Prostate gland (tissue), 2 donors: ENCODE results near the gene TNNC2. TPM values are rescaled to one million over a fixed set of nuclear protein-coding genes. Genes with fewer than 3 reads are reported as not detected.
A peak's percentile ranks its signal among the peaks of the same experiment; 100 is the strongest.

Experiments used
- DNase-seq: peaks from one replicate; pipeline ENCODE4 v3.0.0-alpha.2; 2019; ENCODE audit warnings: low spot score
- H3K27ac ChIP-seq, 2 donors: fragments of 200-600 bp; sonication (generic); 2 replicates each; pipeline ENCODE4 v1.5.1; 2017 to 2019
- H3K27me3 ChIP-seq: fragments of 200-600 bp; sonication (generic); replicated peaks from 2 replicates; pipeline ENCODE4 v1.5.1; 2019; ENCODE audit not compliant: insufficient read depth
- H3K36me3 ChIP-seq, 2 donors: fragments of 200-600 bp; sonication (generic); 1 replicate in 1 of 2; 2 replicates in 1 of 2; pipeline versions ENCODE4 v1.5.1 to v1.8.1; 2017 to 2019
- H3K4me1 ChIP-seq: fragments of 200-600 bp; sonication (generic); replicated peaks from 2 replicates; pipeline ENCODE4 v1.5.1; 2019
- H3K4me3 ChIP-seq, 2 donors: fragments of 200-600 bp; sonication (generic); 2 replicates each; pipeline ENCODE4 v1.5.1; 2017 to 2019
- H3K9me3 ChIP-seq: fragments of 200-600 bp; sonication (generic); 2 replicates; pipeline ENCODE4 v1.5.1; 2017
- CTCF ChIP-seq, 4 experiments: fragments of 200-600 bp in 2 of 4; fragments of 450-650 bp in 2 of 4; sonication (generic) in 2 of 4; IDR thresholded peaks; 1 replicate in 3 of 4; 2 replicates in 1 of 4; pipeline ENCODE4 v1.5.1; 2016 to 2019; ENCODE audit warnings: antibody characterized with exemption in 4 of 4, mild to moderate bottlenecking in 2 of 4, moderate library complexity in 2 of 4
- POLR2A ChIP-seq: fragments of 450-650 bp; IDR thresholded peaks from one replicate; pipeline ENCODE4 v1.6.1; 2016; ENCODE audit warnings: antibody characterized with exemption, mild to moderate bottlenecking
- POLR2AphosphoS5 ChIP-seq: sonication (generic); formaldehyde crosslinking; IDR thresholded peaks from one replicate; pipeline ENCODE4 v1.6.1; 2017; ENCODE audit warnings: antibody characterized with exemption
- WGBS: methylation state at CpG from one replicate; pipeline ENCODE4 v1.1.5; 2018; 5-methylcytosine and 5-hydroxymethylcytosine counted together
- intact Hi-C: fragments of 100-400 bp; cut with DNase I; formaldehyde crosslinking; loops from one replicate; pipeline ENCODE4 v1.14.2; 2022
- total RNA-seq, 2 donors: library from RNA; depleted of rRNA; stranded (reverse); fragments of >200 nt; gene quantifications; one replicate each; pipeline ENCODE4 v1.1.0, GENCODE V29; 2016

TNNC2 gene
- total RNA-seq, 2 donors from 2014 or later = 2.1 to 3.0 TPM

GRCh38 chr20:45782890-45783289 is 44.2 kb downstream of the TNNC2 start:
- Histone ChIP-seq H3K4me3 (no peak overlapping the region), H3K36me3 (no peaks in the 10 kb centered on the region), H3K4me1 (no peaks in the 10 kb centered on the region), H3K9me3 (no peaks in the 10 kb centered on the region), H3K27me3 (no peaks in the 10 kb centered on the region), H3K27ac (peak overlapping the region in 1 of 2 donors; percentile 7)
- intact Hi-C loops = no loop called here
- no peak for DNase-seq
- TF ChIP-seq POLR2AphosphoS5 (no peak), POLR2A (no peak), CTCF (IDR thresholded peaks at IDR 0.05) (no peak)
- WGBS = 62% methylated on average over 4 of the region's 4 CpGs

DNA sequence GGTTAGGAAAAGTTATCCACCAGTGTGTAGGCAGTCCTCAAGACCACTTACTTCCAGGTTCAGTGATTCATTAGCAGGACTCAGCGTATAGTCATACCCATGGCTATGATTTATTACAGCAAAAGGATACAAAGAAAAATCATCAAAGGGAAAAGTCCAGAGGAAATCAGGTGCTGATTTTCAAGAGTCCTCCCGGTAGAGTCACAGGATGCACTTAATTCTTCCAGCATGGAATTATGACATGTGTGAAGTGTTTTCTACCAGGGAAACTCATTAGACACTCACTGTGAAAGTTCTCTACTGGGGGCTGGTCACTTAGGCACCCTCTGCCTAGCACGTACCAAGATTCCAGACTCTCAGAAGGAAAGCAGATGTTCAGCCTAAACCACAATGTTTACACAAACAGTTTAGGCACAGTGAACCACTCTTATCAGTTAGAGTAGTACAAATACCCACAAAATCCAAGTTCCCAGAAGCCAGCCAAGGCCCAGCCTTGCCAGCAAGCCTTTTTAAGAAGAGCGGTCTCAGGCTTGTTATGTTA is 45.7 kb downstream of the TNNC2 start:
- intact Hi-C loops = no loop called here

GRCh38 chr20:45780159-45780558 is 47.0 kb downstream of the TNNC2 start:
- no peak for DNase-seq
- peak overlapping the region; percentile 74 to 76 for H3K27ac ChIP-seq
- no peaks in the 10 kb centered on the region for H3K27me3 ChIP-seq
- no peaks in the 10 kb centered on the region for H3K36me3 ChIP-seq
- no peak for TF ChIP-seq CTCF (IDR thresholded peaks at IDR 0.05)
- no peak for TF ChIP-seq POLR2AphosphoS5
- TF ChIP-seq POLR2A = no peak
- no peaks in the 10 kb centered on the region for H3K9me3 ChIP-seq
- intact Hi-C loops = no loop called here
- WGBS = 64% methylated on average over 4 of the region's 4 CpGs
- no peak overlapping the region for H3K4me3 ChIP-seq
- H3K4me1 ChIP-seq = no peaks in the 10 kb centered on the region

More for the DNA sequence above, 45.7 kb downstream of the TNNC2 start:
- H3K27me3 ChIP-seq = no peaks in the 10 kb centered on the region
- no peaks in the 10 kb centered on the region for H3K9me3 ChIP-seq
- H3K27ac ChIP-seq = peak overlapping the region; percentile 74 to 76
- no peak overlapping the region for H3K4me3 ChIP-seq
- no peaks in the 10 kb centered on the region for H3K36me3 ChIP-seq
- no peaks in the 10 kb centered on the region for H3K4me1 ChIP-seq
- no peak for DNase-seq
- TF ChIP-seq POLR2A (no peak), CTCF (IDR thresholded peaks at IDR 0.05) (no peak), POLR2AphosphoS5 (peak; percentile 22)
- WGBS = 29% methylated on average over 4 of the region's 4 CpGs

- H3K27ac ChIP-seq = peak overlapping the region; percentile 74 to 76
- no peaks in the 10 kb centered on the region for H3K4me1 ChIP-seq
- peak; percentile 95 for DNase-seq
- no peaks in the 10 kb centered on the region for H3K9me3 ChIP-seq
- H3K4me3 ChIP-seq = no peak overlapping the region
- H3K27me3 ChIP-seq = no peaks in the 10 kb centered on the region
- intact Hi-C loops = loop anchor here (10.0 kb wide), 2 partner anchors 344 to 1764 kb away; no protein-coding TSS in a partner anchor
- H3K36me3 ChIP-seq = no peaks in the 10 kb centered on the region
- WGBS = 25% methylated on average over 8 of the region's 8 CpGs
- TF ChIP-seq POLR2AphosphoS5 = peak; percentile 95
- no peak for TF ChIP-seq POLR2A
- no peak for TF ChIP-seq CTCF (IDR thresholded peaks at IDR 0.05)
Observed at GRCh38 chr20:45779011-45779915, 47.8 kb downstream of the TNNC2 start.
